HepG2 (cell line): Measurements from ENCODE around the gene NBEAL2. TPM values are rescaled to one million over a fixed set of nuclear protein-coding genes. Genes with fewer than 3 reads are reported as not detected.

Source experiments
- CEBPB ChIP-seq: IDR thresholded peaks from 2 replicates; pipeline ENCODE4 v1.6.1; 2011; ENCODE audit warnings: low read depth, low read length, improper control_type of control experiment, borderline replicate concordance
- FOXK1 ChIP-seq: sonication (generic); formaldehyde crosslinking; IDR thresholded peaks from 2 replicates; pipeline ENCODE4 v1.4.0; 2020; ENCODE audit warnings: low read depth, missing genetic modification reagents, borderline replicate concordance
- GATAD2A ChIP-seq: IDR thresholded peaks from 2 replicates; pipeline ENCODE4 v1.6.1; 2016
- MED1 ChIP-seq: sonication (generic); formaldehyde crosslinking; IDR thresholded peaks from 2 replicates; pipeline ENCODE4 v1.4.0; 2020; ENCODE audit warnings: missing genetic modification reagents
- NCOR1 ChIP-seq: fragments of 200-600 bp; sonication (generic); IDR thresholded peaks from 2 replicates; pipeline ENCODE4 v1.7.0; 2017; ENCODE audit warnings: antibody characterized with exemption, low read length, borderline replicate concordance
- POLR2A ChIP-seq, 2 experiments: IDR thresholded peaks; 2 replicates each; pipeline ENCODE4 v1.6.1; 2011; ENCODE audit warnings: low read depth in 2 of 2, low read length in 2 of 2, mild to moderate bottlenecking in 1 of 2, moderate library complexity in 1 of 2; ENCODE audit not compliant: insufficient read depth in 1 of 2
- RARA ChIP-seq: IDR thresholded peaks from 2 replicates; pipeline ENCODE4 v1.6.1; 2016; ENCODE audit warnings: missing genetic modification reagents, missing compliant biosample characterization
- TARDBP ChIP-seq: sonication (generic); formaldehyde crosslinking; IDR thresholded peaks from 2 replicates; pipeline ENCODE4 v1.8.0; 2022; ENCODE audit warnings: mild to moderate bottlenecking, missing genetic modification reagents
- TBL1XR1 ChIP-seq: fragments of 150-350 bp; IDR thresholded peaks from 2 replicates; pipeline ENCODE4 v1.6.1; 2014; ENCODE audit warnings: borderline replicate concordance, low read length; ENCODE audit not compliant: partially characterized antibody
- TCF7L2 ChIP-seq: IDR thresholded peaks from 2 replicates; pipeline ENCODE4 v1.6.1; 2011; ENCODE audit warnings: mild to moderate bottlenecking, low read depth, low read length, moderate library complexity
- ZKSCAN8 ChIP-seq: IDR thresholded peaks from 2 replicates; pipeline ENCODE4 v1.6.1; 2016; ENCODE audit warnings: borderline replicate concordance, missing genetic modification reagents, missing compliant biosample characterization
- ZNF451 ChIP-seq: sonication (generic); formaldehyde crosslinking; IDR thresholded peaks from 2 replicates; pipeline ENCODE4 v1.5.0; 2020; ENCODE audit warnings: mild to moderate bottlenecking, missing genetic modification reagents
- ZNF629 ChIP-seq: sonication (generic); formaldehyde crosslinking; conservative IDR thresholded peaks from 2 replicates; pipeline ENCODE4 v1.5.0; 2020; ENCODE audit warnings: missing genetic modification reagents
- ZNF777 ChIP-seq: sonication (generic); formaldehyde crosslinking; IDR thresholded peaks from 2 replicates; pipeline ENCODE4 v1.4.0; 2020; ENCODE audit warnings: missing genetic modification reagents
- polyA plus RNA-seq, 8 experiments: library from polyadenylated mRNA; depleted of rRNA in 3 of 8; stranded (reverse) in 7 of 8; unstranded in 1 of 8; fragments of >200 nt; fragmentation: Illumina TruSeq in 4 of 8; extraction: Trizol in 4 of 8; gene quantifications; 2 replicates each; pipeline versions ENCODE4 v1.2.1 to v1.2.3, GENCODE V29; 2011 to 2016; ENCODE audit warnings: low read depth in 4 of 8, missing spikeins in 1 of 8, mixed read lengths in 1 of 8; ENCODE audit not compliant: insufficient read depth in 1 of 8
- total RNA-seq, 5 experiments: library from RNA; depleted of rRNA; stranded (reverse); fragments of >200 nt; fragmentation: Illumina TruSeq; extraction: Trizol; gene quantifications; 2 replicates each; pipeline ENCODE4 v1.2.3, GENCODE V29; 2016; ENCODE audit warnings: low read depth in 1 of 5
- TF ChIP-seq, protein P1 (sequence below): sonication (generic); formaldehyde crosslinking; IDR thresholded peaks from 2 replicates; pipeline ENCODE4 v1.4.0; 2020; ENCODE audit warnings: missing genetic modification reagents, borderline replicate concordance
- TF ChIP-seq, protein P2 (sequence below): sonication (generic); formaldehyde crosslinking; IDR thresholded peaks from 2 replicates; pipeline ENCODE4 v1.5.1; 2020; ENCODE audit warnings: mild to moderate bottlenecking, missing genetic modification reagents, borderline replicate concordance
- TF ChIP-seq, protein P3 (sequence below): IDR thresholded peaks from 2 replicates; pipeline ENCODE4 v1.6.1; 2016; ENCODE audit warnings: missing genetic modification reagents, missing compliant biosample characterization
- TF ChIP-seq, protein P4 (sequence below): sonication (generic); formaldehyde crosslinking; IDR thresholded peaks from 2 replicates; pipeline ENCODE4 v1.8.0; 2022; ENCODE audit warnings: mild to moderate bottlenecking, missing genetic modification reagents, borderline replicate concordance

Gene NBEAL2
- total and polyA plus RNA-seq, 2 of the 13 experiments (the other 11 are each of a cell fraction or from before 2014, with no cell fraction given), result 9.7 to 12.4 TPM

DNA sequence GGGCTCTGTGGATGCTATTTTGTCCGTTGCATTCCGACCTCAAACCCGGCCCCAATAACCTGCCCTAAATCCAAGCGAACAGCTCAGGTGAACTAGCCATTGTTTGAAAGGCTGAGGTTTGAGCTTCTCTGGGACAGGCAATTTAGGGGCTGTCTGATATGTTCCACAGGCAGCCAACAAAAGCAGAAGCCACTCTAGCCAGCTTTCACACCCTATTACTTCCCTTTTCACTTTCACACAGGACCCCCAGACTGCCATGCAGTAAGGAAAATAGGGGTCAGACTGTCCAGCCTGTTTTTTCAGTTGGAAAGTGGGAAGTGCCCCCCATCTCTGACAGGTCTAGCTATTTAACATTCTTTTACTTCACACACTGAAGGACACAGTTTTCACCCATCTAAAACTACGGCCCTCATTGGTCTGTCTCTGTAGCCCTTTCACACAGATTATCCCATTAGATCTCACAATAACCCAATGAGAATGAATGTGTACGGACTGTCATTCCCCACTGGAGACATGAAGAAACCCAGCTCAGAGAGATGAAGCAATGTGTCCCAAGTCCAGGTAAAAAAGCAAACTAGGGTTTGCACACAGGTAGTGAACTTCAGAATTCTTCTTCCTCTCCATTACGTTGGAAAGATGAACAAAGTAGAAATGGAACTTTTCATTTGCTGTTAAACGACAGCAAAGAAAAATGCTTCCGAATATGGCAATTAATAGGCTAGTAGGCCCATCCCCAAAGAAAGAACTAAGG lies 4.9 kb upstream of the NBEAL2 start (continued):
- peak; percentile 38; the same call in 1 of the 2 replicates for TF ChIP-seq FOXK1 (CRISPR knock-in tag)
- TF ChIP-seq, protein P1, sequence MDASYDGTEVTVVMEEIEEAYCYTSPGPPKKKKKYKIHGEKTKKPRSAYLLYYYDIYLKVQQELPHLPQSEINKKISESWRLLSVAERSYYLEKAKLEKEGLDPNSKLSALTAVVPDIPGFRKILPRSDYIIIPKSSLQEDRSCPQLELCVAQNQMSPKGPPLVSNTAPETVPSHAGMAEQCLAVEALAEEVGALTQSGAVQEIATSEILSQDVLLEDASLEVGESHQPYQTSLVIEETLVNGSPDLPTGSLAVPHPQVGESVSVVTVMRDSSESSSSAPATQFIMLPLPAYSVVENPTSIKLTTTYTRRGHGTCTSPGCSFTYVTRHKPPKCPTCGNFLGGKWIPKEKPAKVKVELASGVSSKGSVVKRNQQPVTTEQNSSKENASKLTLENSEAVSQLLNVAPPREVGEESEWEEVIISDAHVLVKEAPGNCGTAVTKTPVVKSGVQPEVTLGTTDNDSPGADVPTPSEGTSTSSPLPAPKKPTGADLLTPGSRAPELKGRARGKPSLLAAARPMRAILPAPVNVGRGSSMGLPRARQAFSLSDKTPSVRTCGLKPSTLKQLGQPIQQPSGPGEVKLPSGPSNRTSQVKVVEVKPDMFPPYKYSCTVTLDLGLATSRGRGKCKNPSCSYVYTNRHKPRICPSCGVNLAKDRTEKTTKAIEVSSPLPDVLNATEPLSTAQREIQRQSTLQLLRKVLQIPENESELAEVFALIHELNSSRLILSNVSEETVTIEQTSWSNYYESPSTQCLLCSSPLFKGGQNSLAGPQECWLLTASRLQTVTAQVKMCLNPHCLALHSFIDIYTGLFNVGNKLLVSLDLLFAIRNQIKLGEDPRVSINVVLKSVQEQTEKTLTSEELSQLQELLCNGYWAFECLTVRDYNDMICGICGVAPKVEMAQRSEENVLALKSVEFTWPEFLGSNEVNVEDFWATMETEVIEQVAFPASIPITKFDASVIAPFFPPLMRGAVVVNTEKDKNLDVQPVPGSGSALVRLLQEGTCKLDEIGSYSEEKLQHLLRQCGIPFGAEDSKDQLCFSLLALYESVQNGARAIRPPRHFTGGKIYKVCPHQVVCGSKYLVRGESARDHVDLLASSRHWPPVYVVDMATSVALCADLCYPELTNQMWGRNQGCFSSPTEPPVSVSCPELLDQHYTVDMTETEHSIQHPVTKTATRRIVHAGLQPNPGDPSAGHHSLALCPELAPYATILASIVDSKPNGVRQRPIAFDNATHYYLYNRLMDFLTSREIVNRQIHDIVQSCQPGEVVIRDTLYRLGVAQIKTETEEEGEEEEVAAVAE, result 0 out of 2 replicates have a peak, but pooled peaks have one; percentile 31
- 0 out of 2 replicates have a peak, but pooled peaks have one; percentile 34 for TF ChIP-seq ZNF777 (CRISPR knock-in tag)
- peak in 1 of 2 experiments; percentile 48; a peak in 1 of 4 replicates for TF ChIP-seq POLR2A (IDR thresholded peaks at IDR 0.05; ENCODE audit: insufficient read depth in 1 of 2, low read depth in 2 of 2, low read length in 2 of 2)
- 0 out of 2 replicates have a peak, but pooled peaks have one; percentile 27 for TF ChIP-seq ZKSCAN8 (CRISPR knock-in tag)
- peak; percentile 19; the same call in 1 of the 2 replicates for TF ChIP-seq TARDBP (CRISPR knock-in tag)
- TF ChIP-seq NCOR1, result peak; percentile 83
- TF ChIP-seq, protein P2, sequence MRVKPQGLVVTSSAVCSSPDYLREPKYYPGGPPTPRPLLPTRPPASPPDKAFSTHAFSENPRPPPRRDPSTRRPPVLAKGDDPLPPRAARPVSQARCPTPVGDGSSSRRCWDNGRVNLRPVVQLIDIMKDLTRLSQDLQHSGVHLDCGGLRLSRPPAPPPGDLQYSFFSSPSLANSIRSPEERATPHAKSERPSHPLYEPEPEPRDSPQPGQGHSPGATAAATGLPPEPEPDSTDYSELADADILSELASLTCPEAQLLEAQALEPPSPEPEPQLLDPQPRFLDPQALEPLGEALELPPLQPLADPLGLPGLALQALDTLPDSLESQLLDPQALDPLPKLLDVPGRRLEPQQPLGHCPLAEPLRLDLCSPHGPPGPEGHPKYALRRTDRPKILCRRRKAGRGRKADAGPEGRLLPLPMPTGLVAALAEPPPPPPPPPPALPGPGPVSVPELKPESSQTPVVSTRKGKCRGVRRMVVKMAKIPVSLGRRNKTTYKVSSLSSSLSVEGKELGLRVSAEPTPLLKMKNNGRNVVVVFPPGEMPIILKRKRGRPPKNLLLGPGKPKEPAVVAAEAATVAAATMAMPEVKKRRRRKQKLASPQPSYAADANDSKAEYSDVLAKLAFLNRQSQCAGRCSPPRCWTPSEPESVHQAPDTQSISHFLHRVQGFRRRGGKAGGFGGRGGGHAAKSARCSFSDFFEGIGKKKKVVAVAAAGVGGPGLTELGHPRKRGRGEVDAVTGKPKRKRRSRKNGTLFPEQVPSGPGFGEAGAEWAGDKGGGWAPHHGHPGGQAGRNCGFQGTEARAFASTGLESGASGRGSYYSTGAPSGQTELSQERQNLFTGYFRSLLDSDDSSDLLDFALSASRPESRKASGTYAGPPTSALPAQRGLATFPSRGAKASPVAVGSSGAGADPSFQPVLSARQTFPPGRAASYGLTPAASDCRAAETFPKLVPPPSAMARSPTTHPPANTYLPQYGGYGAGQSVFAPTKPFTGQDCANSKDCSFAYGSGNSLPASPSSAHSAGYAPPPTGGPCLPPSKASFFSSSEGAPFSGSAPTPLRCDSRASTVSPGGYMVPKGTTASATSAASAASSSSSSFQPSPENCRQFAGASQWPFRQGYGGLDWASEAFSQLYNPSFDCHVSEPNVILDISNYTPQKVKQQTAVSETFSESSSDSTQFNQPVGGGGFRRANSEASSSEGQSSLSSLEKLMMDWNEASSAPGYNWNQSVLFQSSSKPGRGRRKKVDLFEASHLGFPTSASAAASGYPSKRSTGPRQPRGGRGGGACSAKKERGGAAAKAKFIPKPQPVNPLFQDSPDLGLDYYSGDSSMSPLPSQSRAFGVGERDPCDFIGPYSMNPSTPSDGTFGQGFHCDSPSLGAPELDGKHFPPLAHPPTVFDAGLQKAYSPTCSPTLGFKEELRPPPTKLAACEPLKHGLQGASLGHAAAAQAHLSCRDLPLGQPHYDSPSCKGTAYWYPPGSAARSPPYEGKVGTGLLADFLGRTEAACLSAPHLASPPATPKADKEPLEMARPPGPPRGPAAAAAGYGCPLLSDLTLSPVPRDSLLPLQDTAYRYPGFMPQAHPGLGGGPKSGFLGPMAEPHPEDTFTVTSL (CRISPR knock-in tag), result no peak
- TF ChIP-seq TCF7L2, result no peak
- TF ChIP-seq ZNF451 (CRISPR knock-in tag), result no peak
- TF ChIP-seq ZNF629 (CRISPR knock-in tag), result peak; percentile 59
- TF ChIP-seq GATAD2A (CRISPR knock-in tag), result peak; percentile 73
- peak; percentile 82 for TF ChIP-seq RARA (CRISPR knock-in tag)
- TF ChIP-seq, protein P3, sequence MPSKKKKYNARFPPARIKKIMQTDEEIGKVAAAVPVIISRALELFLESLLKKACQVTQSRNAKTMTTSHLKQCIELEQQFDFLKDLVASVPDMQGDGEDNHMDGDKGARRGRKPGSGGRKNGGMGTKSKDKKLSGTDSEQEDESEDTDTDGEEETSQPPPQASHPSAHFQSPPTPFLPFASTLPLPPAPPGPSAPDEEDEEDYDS (CRISPR knock-in tag), result peak; percentile 28; the same call in 1 of the 2 replicates
- peak; percentile 38; the same call in 1 of the 2 replicates for TF ChIP-seq MED1 (CRISPR knock-in tag)
- peak; percentile 97 for TF ChIP-seq CEBPB
- TF ChIP-seq, protein P4, sequence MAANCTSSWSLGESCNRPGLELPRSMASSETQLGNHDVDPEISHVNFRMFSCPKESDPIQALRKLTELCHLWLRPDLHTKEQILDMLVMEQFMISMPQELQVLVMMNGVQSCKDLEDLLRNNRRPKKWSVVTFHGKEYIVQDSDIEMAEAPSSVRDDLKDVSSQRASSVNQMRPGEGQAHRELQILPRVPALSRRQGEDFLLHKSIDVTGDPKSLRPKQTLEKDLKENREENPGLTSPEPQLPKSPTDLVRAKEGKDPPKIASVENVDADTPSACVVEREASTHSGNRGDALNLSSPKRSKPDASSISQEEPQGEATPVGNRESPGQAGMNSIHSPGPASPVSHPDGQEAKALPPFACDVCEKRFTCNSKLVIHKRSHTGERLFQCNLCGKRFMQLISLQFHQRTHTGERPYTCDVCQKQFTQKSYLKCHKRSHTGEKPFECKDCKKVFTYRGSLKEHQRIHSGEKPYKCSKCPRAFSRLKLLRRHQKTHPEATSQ (CRISPR knock-in tag), result no peak
- TF ChIP-seq TBL1XR1, result peak; percentile 44
